PFSK-1 (cell line): ENCODE measurements around the gene JAKMIP1.

Experiments
- FOXP2 ChIP-seq: optimal IDR thresholded peaks from 2 replicates; pipeline ENCODE3; 2011; ENCODE audit warnings: borderline replicate concordance, control low read depth, inconsistent platforms; ENCODE audit not compliant: insufficient read depth; ENCODE audit errors: extremely low read length, extremely low read depth
- POLR2AphosphoS5 ChIP-seq: IDR thresholded peaks from 2 replicates; pipeline ENCODE4 v1.6.1; 2012; ENCODE audit warnings: low read depth, mild to moderate bottlenecking, control low read depth, low read length, moderate library complexity
- SIN3A ChIP-seq: IDR thresholded peaks from 2 replicates; pipeline ENCODE4 v1.6.1; 2012; ENCODE audit warnings: mild to moderate bottlenecking, low read length, moderate library complexity, borderline replicate concordance; ENCODE audit not compliant: insufficient read depth
- TAF1 ChIP-seq: IDR thresholded peaks from 2 replicates; pipeline ENCODE4 v1.6.1; 2012; ENCODE audit warnings: low read length, control low read depth, borderline replicate concordance; ENCODE audit not compliant: insufficient read depth
- TF ChIP-seq, protein P1 (sequence below), 2 experiments: IDR thresholded peaks; 2 replicates each; pipeline versions ENCODE4 v1.6.1 to v1.8.0; 2011 to 2012; ENCODE audit warnings: low read depth in 2 of 2, low read length in 2 of 2, control low read depth in 1 of 2, inconsistent platforms in 1 of 2, mild to moderate bottlenecking in 1 of 2, moderate library complexity in 1 of 2; ENCODE audit not compliant: insufficient read depth in 1 of 2

Gene JAKMIP1

GRCh38 chr4:6087669-6088341 is 112.5 kb downstream of the JAKMIP1 start:
- no peak for TF ChIP-seq POLR2AphosphoS5
- TF ChIP-seq FOXP2 = no peak
- TF ChIP-seq TAF1 = no peak
- TF ChIP-seq, protein P1, sequence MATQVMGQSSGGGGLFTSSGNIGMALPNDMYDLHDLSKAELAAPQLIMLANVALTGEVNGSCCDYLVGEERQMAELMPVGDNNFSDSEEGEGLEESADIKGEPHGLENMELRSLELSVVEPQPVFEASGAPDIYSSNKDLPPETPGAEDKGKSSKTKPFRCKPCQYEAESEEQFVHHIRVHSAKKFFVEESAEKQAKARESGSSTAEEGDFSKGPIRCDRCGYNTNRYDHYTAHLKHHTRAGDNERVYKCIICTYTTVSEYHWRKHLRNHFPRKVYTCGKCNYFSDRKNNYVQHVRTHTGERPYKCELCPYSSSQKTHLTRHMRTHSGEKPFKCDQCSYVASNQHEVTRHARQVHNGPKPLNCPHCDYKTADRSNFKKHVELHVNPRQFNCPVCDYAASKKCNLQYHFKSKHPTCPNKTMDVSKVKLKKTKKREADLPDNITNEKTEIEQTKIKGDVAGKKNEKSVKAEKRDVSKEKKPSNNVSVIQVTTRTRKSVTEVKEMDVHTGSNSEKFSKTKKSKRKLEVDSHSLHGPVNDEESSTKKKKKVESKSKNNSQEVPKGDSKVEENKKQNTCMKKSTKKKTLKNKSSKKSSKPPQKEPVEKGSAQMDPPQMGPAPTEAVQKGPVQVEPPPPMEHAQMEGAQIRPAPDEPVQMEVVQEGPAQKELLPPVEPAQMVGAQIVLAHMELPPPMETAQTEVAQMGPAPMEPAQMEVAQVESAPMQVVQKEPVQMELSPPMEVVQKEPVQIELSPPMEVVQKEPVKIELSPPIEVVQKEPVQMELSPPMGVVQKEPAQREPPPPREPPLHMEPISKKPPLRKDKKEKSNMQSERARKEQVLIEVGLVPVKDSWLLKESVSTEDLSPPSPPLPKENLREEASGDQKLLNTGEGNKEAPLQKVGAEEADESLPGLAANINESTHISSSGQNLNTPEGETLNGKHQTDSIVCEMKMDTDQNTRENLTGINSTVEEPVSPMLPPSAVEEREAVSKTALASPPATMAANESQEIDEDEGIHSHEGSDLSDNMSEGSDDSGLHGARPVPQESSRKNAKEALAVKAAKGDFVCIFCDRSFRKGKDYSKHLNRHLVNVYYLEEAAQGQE (IDR thresholded peaks at IDR 0.05; ENCODE audit: insufficient read depth in 1 of 2, low read depth in 2 of 2, low read length in 2 of 2) = no peak
- no peak for TF ChIP-seq SIN3A

DNA sequence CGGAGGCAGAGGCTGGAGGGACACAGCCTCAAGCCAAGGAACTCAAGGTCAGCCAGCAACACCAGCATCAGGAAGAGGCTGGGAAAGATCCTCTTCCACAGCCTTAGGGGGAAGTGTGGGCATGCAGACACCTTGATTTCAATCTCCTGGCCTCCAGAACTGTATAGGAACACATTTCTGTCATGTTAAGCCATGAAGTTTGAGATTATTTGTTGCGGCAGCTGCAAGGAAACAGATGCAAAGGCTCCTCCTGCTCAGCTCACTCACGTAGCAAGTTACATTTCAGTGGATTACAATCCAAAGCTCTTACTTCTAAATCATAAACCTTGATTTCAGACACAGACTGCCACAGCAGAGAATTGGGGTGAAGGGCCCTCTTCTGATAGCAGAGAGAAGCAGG is 113.5 kb downstream of the JAKMIP1 start:
- TF ChIP-seq TAF1 = no peak
- no peak for TF ChIP-seq POLR2AphosphoS5
- no peak for TF ChIP-seq SIN3A
- TF ChIP-seq, protein P1 (IDR thresholded peaks at IDR 0.05; ENCODE audit: insufficient read depth in 1 of 2, low read depth in 2 of 2, low read length in 2 of 2) = no peak
- no peak for TF ChIP-seq FOXP2

DNA sequence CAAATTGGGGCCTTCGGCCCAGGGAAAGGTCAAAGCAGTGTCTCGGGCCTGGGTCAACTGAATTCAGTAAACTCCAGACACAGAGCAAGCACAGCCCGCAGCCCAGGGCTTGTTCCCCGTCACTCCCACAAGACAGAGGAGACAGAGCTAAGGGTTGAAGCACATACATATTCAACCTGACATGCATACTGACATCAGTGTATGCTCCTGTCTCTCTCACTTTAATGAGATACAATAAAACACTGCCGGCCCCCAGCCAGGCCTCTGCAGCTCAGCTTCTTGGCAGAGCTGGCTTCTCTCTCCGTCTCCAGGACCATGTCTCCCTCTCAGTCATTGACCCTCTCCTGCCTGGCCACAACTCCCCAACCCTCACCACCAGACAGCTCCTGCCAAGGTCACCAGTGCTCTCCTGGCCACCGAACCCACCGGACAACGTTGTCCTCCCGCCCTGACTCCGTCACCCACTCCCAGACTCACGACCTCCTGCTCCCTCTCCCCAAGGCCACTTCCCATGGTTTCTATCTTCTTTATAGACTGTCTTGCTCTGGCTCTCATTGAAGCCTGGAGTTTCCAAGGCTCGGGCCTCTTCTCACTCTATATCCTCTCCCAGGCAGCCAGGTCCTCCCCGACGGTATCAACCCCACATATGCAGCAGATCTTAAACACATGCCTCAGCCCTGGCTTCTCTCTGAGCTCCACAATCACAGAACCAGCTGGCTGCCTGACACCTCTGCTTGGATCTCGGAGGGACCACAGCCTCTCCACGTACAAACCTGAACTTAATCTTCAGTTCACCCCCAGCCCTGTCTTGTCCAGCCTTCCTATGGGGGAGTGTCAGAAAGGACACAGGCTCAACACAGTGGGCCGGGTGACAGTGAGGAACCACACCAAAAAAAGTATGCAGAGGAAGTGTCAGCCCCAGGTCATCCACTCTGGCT is 114.4 kb downstream of the JAKMIP1 start:
- TF ChIP-seq FOXP2 (no peak), POLR2AphosphoS5 (no peak), SIN3A (no peak), TAF1 (no peak)
- TF ChIP-seq, protein P1 (IDR thresholded peaks at IDR 0.05; ENCODE audit: insufficient read depth in 1 of 2, low read depth in 2 of 2, low read length in 2 of 2) = no peak

GRCh38 chr4:6085028-6085690 is 115.2 kb downstream of the JAKMIP1 start:
- TF ChIP-seq, protein P1 (IDR thresholded peaks at IDR 0.05; ENCODE audit: insufficient read depth in 1 of 2, low read depth in 2 of 2, low read length in 2 of 2) = no peak
- TF ChIP-seq POLR2AphosphoS5 = no peak
- TF ChIP-seq SIN3A = no peak
- TF ChIP-seq FOXP2 = no peak
- TF ChIP-seq TAF1 = no peak
